IMR-90 (cell line): ENCODE data around the gene SV2B.

ENCODE experiments used
- BHLHE40 ChIP-seq: fragments of 150-350 bp; IDR thresholded peaks from 2 replicates; pipeline ENCODE4 v1.6.1; 2016; ENCODE audit warnings: mild to moderate bottlenecking, low read depth, low read length
- CEBPB ChIP-seq: IDR thresholded peaks from 2 replicates; pipeline ENCODE4 v1.6.1; 2012; ENCODE audit warnings: low read depth, low read length, improper control_type of control experiment
- MAFK ChIP-seq: IDR thresholded peaks from 2 replicates; pipeline ENCODE4 v1.6.1; 2012; ENCODE audit warnings: low read depth, low read length, improper control_type of control experiment
- POLR2A ChIP-seq: IDR thresholded peaks from 2 replicates; pipeline ENCODE4 v1.6.1; 2012; ENCODE audit warnings: mild to moderate bottlenecking, low read depth, low read length
- RAD21 ChIP-seq: IDR thresholded peaks from 2 replicates; pipeline ENCODE4 v1.6.1; 2012; ENCODE audit warnings: low read length, improper control_type of control experiment
- RFX5 ChIP-seq: IDR thresholded peaks from 2 replicates; pipeline ENCODE4 v1.8.0; 2012; ENCODE audit warnings: low read depth, mild to moderate bottlenecking, low read length, moderate library complexity
- SMC3 ChIP-seq: fragments of 150-350 bp; IDR thresholded peaks from 2 replicates; pipeline ENCODE4 v1.6.1; 2016; ENCODE audit warnings: low read depth, mild to moderate bottlenecking, antibody characterized with exemption, low read length, moderate library complexity
- TF ChIP-seq, protein P1 (sequence below): conservative IDR thresholded peaks from 2 replicates; pipeline ENCODE4 v1.5.1; 2012; ENCODE audit warnings: mild to moderate bottlenecking, low read depth, low read length, improper control_type of control experiment

DNA sequence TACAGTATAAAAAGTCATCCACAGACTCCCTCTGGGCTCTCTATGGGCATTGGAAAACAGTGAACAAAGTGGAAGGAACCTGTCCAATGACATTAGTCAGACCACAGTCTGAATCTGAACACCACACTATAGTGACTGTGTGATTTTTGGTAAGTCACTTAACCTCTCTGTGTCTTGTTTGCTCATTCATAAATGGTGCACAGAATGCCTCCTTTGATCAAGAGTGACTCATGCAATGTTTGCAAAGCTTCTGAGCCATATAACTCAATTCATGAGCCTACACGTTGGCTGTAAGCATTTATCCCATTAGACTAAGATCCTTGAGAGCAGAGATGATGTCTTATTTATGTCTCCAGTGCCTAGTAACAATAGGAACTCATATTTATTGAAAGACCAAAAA, 46.7 kb downstream of the SV2B start:
- TF ChIP-seq, protein P1, sequence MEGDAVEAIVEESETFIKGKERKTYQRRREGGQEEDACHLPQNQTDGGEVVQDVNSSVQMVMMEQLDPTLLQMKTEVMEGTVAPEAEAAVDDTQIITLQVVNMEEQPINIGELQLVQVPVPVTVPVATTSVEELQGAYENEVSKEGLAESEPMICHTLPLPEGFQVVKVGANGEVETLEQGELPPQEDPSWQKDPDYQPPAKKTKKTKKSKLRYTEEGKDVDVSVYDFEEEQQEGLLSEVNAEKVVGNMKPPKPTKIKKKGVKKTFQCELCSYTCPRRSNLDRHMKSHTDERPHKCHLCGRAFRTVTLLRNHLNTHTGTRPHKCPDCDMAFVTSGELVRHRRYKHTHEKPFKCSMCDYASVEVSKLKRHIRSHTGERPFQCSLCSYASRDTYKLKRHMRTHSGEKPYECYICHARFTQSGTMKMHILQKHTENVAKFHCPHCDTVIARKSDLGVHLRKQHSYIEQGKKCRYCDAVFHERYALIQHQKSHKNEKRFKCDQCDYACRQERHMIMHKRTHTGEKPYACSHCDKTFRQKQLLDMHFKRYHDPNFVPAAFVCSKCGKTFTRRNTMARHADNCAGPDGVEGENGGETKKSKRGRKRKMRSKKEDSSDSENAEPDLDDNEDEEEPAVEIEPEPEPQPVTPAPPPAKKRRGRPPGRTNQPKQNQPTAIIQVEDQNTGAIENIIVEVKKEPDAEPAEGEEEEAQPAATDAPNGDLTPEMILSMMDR = no peak
- no peak for TF ChIP-seq RAD21
- TF ChIP-seq RFX5 = no peak
- TF ChIP-seq POLR2A = no peak
- TF ChIP-seq CEBPB = no peak
- no peak for TF ChIP-seq BHLHE40
- no peak for TF ChIP-seq MAFK
- no peak for TF ChIP-seq SMC3
